HepG2 (cell line): ENCODE measurements around the gene RPS28.

ENCODE experiments used
- CTCF ChIP-seq: sonication (generic); formaldehyde crosslinking; IDR thresholded peaks from 2 replicates; pipeline ENCODE4 v1.5.0; 2020; ENCODE audit warnings: mild to moderate bottlenecking, missing genetic modification reagents, moderate library complexity
- GABPA ChIP-seq, 2 experiments: IDR thresholded peaks; 2 replicates each; pipeline ENCODE4 v1.6.1; 2011 to 2016; ENCODE audit warnings: low read depth in 2 of 2, low read length in 1 of 2, missing biosample characterization in 1 of 2, missing genetic modification characterization in 1 of 2
- JUND ChIP-seq: sonication (generic); formaldehyde crosslinking; IDR thresholded peaks from 2 replicates; pipeline ENCODE4 v1.8.0; 2022; ENCODE audit warnings: mild to moderate bottlenecking, missing genetic modification reagents
- KDM4B ChIP-seq: sonication (generic); formaldehyde crosslinking; IDR thresholded peaks from 2 replicates; pipeline ENCODE4 v1.4.0; 2020; ENCODE audit warnings: missing genetic modification reagents
- KLF13 ChIP-seq: sonication (generic); formaldehyde crosslinking; IDR thresholded peaks from 2 replicates; pipeline ENCODE4 v1.4.0; 2020; ENCODE audit warnings: mild to moderate bottlenecking, missing genetic modification reagents
- NFATC3 ChIP-seq: sonication (generic); formaldehyde crosslinking; IDR thresholded peaks from 2 replicates; pipeline ENCODE4 v1.5.1; 2020; ENCODE audit warnings: mild to moderate bottlenecking, missing genetic modification reagents
- NR2F2 ChIP-seq: IDR thresholded peaks from 2 replicates; pipeline ENCODE4 v1.6.1; 2012; ENCODE audit warnings: low read depth, inconsistent platforms, borderline replicate concordance
- REST ChIP-seq, 2 experiments: IDR thresholded peaks; 2 replicates each; pipeline ENCODE4 v1.6.1; 2011 to 2012; ENCODE audit warnings: low read length in 2 of 2, borderline replicate concordance in 1 of 2, low read depth in 1 of 2, mild to moderate bottlenecking in 1 of 2, moderate library complexity in 1 of 2
- ZKSCAN8 ChIP-seq: IDR thresholded peaks from 2 replicates; pipeline ENCODE4 v1.6.1; 2016; ENCODE audit warnings: borderline replicate concordance, missing genetic modification reagents, missing compliant biosample characterization
- ZNF274 ChIP-seq: sonication (generic); formaldehyde crosslinking; IDR thresholded peaks from 2 replicates; pipeline ENCODE4 v1.5.1; 2020; ENCODE audit warnings: mild to moderate bottlenecking, missing genetic modification reagents
- ZNF639 ChIP-seq: conservative IDR thresholded peaks from 2 replicates; pipeline ENCODE4 v1.6.1; 2018; ENCODE audit warnings: missing genetic modification reagents

GRCh38 chr19:8333767-8334457, 12.6 kb downstream of the RPS28 start:
- TF ChIP-seq REST (IDR thresholded peaks at IDR 0.05; ENCODE audit: borderline replicate concordance in 1 of 2, low read depth in 1 of 2, low read length in 2 of 2) (no peak), JUND (CRISPR knock-in tag) (no peak), CTCF (CRISPR knock-in tag) (no peak), NFATC3 (CRISPR knock-in tag) (no peak), ZNF274 (no peak), ZNF639 (CRISPR knock-in tag) (no peak), KDM4B (no peak), KLF13 (no peak), NR2F2 (no peak), GABPA (IDR thresholded peaks at IDR 0.05; ENCODE audit: low read depth, low read length) (no peak), GABPA (CRISPR knock-in tag; IDR thresholded peaks at IDR 0.05; ENCODE audit: low read depth) (no peak), ZKSCAN8 (no peak)
